ENCODE data around the gene ESPNL.

ESPNL gene

DNA sequence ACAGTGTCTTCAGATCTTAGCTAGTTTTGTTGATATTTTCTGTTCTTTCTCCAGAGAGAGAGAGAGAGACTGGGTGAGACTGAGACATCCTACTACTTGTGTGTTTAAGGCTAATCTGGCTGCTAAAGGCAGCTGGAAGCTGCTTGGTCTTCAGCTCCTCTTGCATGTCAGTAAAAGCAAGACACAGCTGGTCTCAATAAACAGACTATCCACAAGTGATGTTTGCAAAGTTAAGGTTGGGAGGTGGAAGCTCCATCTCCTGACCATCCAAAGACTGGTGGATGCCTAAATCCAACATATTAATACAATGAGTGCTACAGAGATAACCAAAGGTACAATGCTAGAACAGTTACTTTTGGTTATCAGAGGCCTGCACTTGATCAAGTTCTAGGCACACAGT lies 76.5 kb downstream of the ESPNL start:
- peaks cover 93% of the 10 kb centered on the region for H3K36me3 ChIP-seq (ENCODE audit: control insufficient read depth, low read length)

GRCh38 chr2:238180554-238180953 lies 80.4 kb downstream of the ESPNL start:
- no peaks in the 10 kb centered on the region for H3F3A ChIP-seq (ENCODE audit: control insufficient read depth, insufficient read depth)
- no peaks in the 10 kb centered on the region for H4K20me1 ChIP-seq (ENCODE audit: control insufficient read depth, insufficient read depth, low read depth, low read length)
- H3K4me3 ChIP-seq (ENCODE audit: low read length) = no peak overlapping the region
- H3K4me1 ChIP-seq (ENCODE audit: control insufficient read depth, low read length) = no peaks in the 10 kb centered on the region
- H3K9me3 ChIP-seq (ENCODE audit: control insufficient read depth, insufficient read depth, low read length) = no peaks in the 10 kb centered on the region
- H3K9me2 ChIP-seq (replicated peaks; ENCODE audit: control insufficient read depth, low read length) = no peaks in the 10 kb centered on the region
- H3K4me2 ChIP-seq (ENCODE audit: low read length) = no peak overlapping the region
- H3K36me3 ChIP-seq (ENCODE audit: control insufficient read depth, low read length) = peaks cover 92% of the 10 kb centered on the region
- TF ChIP-seq EZH2phosphoT487 (IDR thresholded peaks at IDR 0.05; ENCODE audit: borderline replicate concordance, low read length) (no peak), CTCF (IDR thresholded peaks at IDR 0.05; ENCODE audit: low read depth, low read length, poor library complexity, severe bottlenecking) (no peak)
- no peaks in the 10 kb centered on the region for H3K27me3 ChIP-seq (ENCODE audit: control insufficient read depth, low read length)
- H3K79me2 ChIP-seq (ENCODE audit: control insufficient read depth, low read length) = no peaks in the 10 kb centered on the region
- no peak overlapping the region for H3K27ac ChIP-seq (ENCODE audit: low read depth, low read length)

More for the DNA sequence above, 76.5 kb downstream of the ESPNL start:
- no peaks in the 10 kb centered on the region for H3K79me2 ChIP-seq (ENCODE audit: control insufficient read depth, low read length)
- H3K27ac ChIP-seq (ENCODE audit: low read depth, low read length) = no peak overlapping the region
- no peaks in the 10 kb centered on the region for H3K9me3 ChIP-seq (ENCODE audit: control insufficient read depth, insufficient read depth, low read length)
- H4K20me1 ChIP-seq (ENCODE audit: control insufficient read depth, insufficient read depth, low read depth, low read length) = no peaks in the 10 kb centered on the region
- H3K27me3 ChIP-seq (ENCODE audit: control insufficient read depth, low read length) = no peaks in the 10 kb centered on the region
- H3K9me2 ChIP-seq (replicated peaks; ENCODE audit: control insufficient read depth, low read length) = no peaks in the 10 kb centered on the region
- no peak for TF ChIP-seq EZH2phosphoT487 (IDR thresholded peaks at IDR 0.05; ENCODE audit: borderline replicate concordance, low read length)
- no peak for TF ChIP-seq CTCF (IDR thresholded peaks at IDR 0.05; ENCODE audit: low read depth, low read length, poor library complexity, severe bottlenecking)
- H3F3A ChIP-seq (ENCODE audit: control insufficient read depth, insufficient read depth) = peaks cover 3% of the 10 kb centered on the region; the same call in 1 of the 2 replicates
- no peak overlapping the region for H3K4me3 ChIP-seq (ENCODE audit: low read length)
- H3K4me1 ChIP-seq (ENCODE audit: control insufficient read depth, low read length) = no peaks in the 10 kb centered on the region
- H3K4me2 ChIP-seq (ENCODE audit: low read length) = no peak overlapping the region

GRCh38 chr2:238182362-238182761 lies 82.2 kb downstream of the ESPNL start:
- Histone ChIP-seq H3F3A (ENCODE audit: control insufficient read depth, insufficient read depth) (no peaks in the 10 kb centered on the region), H4K20me1 (ENCODE audit: control insufficient read depth, insufficient read depth, low read depth, low read length) (no peaks in the 10 kb centered on the region), H3K9me2 (replicated peaks; ENCODE audit: control insufficient read depth, low read length) (no peaks in the 10 kb centered on the region), H3K36me3 (ENCODE audit: control insufficient read depth, low read length) (peaks cover 95% of the 10 kb centered on the region), H3K27me3 (ENCODE audit: control insufficient read depth, low read length) (no peaks in the 10 kb centered on the region), H3K27ac (ENCODE audit: low read depth, low read length) (no peak overlapping the region), H3K4me3 (ENCODE audit: low read length) (no peak overlapping the region), H3K4me1 (ENCODE audit: control insufficient read depth, low read length) (no peaks in the 10 kb centered on the region), H3K4me2 (ENCODE audit: low read length) (no peak overlapping the region), H3K79me2 (ENCODE audit: control insufficient read depth, low read length) (no peaks in the 10 kb centered on the region), H3K9me3 (ENCODE audit: control insufficient read depth, insufficient read depth, low read length) (no peaks in the 10 kb centered on the region)
- TF ChIP-seq EZH2phosphoT487 (IDR thresholded peaks at IDR 0.05; ENCODE audit: borderline replicate concordance, low read length) (no peak), CTCF (IDR thresholded peaks at IDR 0.05; ENCODE audit: low read depth, low read length, poor library complexity, severe bottlenecking) (no peak)

Data from DOHH2 (cell line).